Measurements from ENCODE around the gene GON7.
"Not testable (repeated sequence)": the region's sequence is repeated elsewhere in the genome, so short reads cannot be mapped to it uniquely, and the experiment has no call there.

GON7 gene, protein sequence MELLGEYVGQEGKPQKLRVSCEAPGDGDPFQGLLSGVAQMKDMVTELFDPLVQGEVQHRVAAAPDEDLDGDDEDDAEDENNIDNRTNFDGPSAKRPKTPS

DNA sequence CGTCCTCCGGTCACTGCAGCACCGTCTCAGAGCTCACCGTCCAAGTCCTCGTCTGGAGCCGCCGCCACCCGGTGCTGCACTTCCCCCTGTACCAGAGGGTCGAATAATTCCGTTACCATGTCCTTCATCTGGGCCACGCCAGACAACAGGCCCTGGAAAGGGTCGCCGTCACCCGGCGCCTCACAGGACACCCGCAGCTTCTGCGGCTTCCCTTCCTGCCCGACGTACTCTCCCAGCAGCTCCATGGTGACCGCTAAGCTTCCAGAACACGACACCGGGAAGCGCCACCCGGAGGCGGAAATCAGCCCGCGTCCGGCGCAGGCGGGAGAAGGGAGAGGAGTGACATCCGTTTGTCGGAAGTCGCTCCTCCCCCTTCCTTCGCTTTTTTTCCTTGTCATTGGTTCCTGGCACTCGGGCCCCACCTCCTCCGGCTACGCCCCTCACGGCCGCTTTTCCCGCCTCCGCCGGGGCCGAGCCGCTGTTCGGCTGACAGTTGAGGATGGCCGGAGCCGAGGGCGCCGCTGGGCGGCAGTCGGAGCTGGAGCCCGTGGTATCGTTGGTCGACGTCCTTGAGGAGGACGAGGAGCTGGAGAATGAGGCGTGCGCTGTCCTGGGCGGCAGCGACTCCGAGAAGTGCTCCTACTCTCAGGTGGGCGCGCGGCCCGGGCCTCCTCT, at the start of gene GON7, which contains the start of gene UBR7:
Gene GON7, minus strand, starts transcription at position 273 of the 675 bp plus-strand sequence. Its CDS starts 28 bp downstream, at position 245.
Gene UBR7, plus strand, starts transcription at position 464 of the 675 bp plus-strand sequence. Its CDS starts 36 bp downstream, at position 500.
- DNase-seq (ENCODE audit: low spot score): peak; percentile 98

DNA sequence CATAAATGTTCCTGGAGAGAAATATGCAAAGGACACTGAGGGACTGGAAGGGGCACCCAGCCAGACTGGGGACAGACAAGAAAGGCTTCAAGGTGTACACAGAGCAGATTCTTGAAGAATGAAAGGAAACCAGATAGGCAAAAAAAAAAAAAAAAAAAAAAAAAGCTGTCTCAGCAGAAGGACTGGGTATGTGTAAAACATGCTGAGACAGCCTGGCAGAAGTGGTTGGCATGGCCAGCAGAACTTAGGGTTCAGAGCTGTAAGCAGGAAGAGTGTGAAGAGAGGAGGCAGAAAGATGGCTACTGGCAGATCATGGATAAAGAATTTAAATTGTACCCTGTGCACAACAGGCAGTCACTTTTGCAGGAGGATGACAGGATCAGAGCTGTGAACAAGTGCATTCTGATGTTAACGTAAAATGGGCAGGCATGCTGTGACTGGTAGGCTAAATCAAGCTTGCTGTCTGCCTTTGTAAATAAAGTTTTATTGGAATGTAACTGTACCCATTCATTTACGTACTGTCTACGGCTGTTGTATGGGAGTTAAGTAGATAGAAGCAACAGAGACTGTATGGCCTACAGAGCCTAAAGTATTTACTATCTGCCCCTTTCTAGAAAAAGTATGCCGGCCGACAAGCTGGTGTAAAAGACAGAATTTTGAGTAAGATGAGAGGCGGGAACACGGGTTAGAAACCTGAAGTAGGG, 42.4 kb upstream of the GON7 start:
- no peak for DNase-seq (ENCODE audit: low spot score)

DNA sequence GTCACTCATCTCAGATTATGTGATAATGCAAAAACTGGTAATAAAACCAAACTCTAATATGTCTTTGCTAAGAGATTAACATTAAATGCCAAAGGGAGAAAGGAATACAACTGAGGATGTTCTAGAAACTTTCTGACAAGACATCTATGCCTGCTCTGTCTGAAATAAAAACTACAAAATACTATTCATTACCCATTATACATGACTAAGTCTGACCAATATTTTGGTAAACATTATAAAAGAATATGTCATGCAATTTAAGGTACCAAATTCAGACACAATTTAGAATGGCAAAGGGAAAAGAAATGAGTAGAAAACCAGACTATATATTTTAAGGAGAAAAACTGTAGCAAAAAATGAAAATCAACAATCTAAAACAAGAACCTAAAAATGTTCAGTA, 39.7 kb upstream of the GON7 start:
- DNase-seq (ENCODE audit: low spot score): no peak

DNA sequence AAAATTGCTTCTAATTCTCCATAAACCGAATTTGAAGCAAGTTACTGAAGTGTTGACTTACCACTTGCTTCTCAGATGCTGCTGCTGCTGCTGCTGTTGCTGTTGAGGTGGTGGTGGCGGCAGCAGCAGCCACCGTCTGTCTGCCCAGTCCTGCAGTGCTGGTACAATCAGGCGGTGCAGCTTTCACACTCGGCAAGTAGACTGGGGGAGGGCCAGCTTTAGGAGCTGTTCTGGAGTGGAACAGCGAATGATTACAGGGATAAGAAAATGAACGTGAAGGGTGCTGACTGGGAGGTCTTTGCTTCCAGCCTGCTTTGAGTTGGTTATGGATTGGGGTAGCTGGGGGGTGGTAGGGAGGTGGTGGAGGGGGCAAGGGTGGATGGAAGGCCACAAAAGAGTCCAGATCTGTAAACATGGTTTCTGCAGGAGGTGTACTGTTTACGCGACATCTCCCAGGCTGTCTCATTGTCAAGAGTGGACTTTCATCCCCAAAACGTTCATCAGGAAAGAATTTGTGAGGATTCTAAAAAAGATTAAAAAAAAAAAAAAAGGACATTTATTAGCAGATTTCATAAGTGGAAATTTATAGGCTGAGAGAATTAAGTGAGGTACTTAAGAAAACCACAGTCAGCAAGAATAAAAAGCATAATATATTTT, 39.0 kb upstream of the GON7 start:
- no peak for DNase-seq (ENCODE audit: low spot score)

DNA sequence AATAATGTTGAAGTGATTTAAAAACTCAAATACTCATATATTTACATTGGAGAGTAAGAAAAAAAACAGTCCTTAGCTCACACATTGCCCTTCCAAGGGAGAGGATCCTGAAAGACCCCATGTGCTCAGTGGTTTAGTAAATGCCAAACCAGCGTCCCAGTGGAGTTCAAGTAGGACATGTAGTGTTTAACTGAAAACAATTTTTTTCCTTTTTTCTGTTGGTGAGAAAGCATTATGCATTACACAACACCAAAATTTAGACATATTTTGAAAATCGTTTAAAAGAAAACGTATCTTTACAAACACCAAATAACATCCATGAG, 33.8 kb upstream of the GON7 start:
- DNase-seq (ENCODE audit: low spot score): no peak

DNA sequence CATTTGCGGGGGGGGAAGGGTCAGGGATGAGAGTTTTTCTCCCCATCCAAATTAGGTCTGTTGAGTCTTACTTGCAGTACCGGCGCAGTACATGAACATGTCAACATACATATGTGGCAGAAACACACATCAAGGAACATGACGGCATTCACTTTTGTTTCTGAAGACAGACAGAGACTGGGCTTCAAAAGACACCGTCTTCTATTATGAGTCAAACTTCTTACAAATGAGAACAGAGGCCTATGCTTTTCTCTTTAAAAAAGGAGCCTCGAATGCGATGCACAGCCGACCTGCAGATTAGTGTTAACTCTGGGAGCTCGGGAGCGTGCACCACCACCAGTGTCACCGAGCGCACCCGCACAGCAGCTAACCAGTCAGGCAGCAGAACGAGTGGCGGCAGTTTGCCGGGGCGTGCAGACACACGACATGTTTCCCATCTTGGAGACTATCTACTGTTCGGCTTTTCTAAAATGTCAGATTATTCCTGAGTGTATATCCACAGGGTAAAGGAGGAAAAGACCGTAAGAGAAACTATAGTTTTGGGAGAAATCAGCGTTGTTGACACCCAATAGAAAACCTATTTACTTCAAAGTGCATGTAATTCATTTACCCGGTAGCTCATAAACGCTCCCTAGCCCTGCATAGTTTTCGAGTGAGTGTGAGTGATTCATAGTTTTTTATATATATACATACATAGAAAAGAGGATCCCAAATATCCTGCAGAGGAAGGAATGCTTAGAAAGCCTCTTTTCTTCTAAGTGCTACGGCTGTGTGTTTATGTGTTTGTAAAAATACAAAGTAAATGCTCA, 33.2 kb upstream of the GON7 start:
- no peak for DNase-seq (ENCODE audit: low spot score)

DNA sequence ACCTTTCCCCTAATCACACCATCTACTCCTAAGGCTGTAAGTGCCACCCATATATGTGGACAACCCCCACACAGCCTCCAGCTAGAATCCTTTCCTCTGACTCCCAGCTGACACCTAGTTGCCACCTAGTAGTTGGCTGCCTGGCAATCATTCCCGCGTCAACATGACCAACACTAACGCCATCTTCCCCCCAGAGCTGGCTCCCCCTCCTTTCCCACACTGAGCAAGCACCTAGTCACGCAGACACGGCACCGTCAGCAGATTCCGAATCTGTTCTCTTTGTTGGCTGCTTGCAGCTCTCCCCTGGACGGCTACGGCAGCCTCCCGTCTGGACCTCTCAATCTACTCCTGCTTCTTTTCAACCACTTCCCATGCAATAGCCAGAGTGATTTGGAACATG, 27.9 kb upstream of the GON7 start:
- DNase-seq (ENCODE audit: low spot score): peak; percentile 5

DNA sequence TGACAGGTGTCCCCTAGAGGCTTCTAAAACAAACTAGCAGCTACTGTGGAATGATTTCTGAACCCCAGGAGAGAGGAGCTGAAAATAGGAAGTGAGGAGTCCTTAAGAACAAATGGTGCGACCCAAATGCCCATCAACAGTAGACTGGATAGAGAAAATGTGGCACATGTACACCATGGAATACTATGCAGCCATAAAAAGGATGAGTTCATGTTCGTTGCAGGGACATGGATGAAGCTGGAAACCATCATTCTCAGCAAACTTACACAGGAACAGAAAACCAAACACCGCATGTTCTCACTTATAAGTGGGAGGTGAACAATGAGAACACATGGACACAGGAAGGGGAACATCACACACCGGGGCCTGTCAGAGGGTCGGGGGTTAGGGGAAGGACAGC, 26.2 kb upstream of the GON7 start:
- not testable (repeated sequence) for DNase-seq (ENCODE audit: low spot score)

DNA sequence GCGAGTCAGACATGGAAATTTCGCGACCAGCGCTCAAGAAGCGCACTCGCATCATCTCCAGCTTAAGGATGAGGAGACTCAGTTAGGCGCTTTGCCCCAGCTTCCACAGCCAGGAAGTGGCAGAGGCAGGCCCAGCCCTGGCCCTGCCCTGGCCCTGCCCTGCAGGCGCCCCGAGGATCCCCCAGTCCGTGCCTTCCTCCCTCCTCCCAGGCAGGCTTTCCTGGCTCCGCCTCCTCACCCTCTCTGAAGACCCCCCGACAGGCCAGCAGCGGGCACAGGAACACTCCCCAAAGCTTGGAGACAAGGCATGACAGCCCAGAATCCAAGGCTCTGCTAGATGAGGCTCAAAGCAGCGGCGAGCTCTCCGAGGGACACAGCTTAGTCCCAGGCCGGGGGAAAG, 25.3 kb upstream of the GON7 start:
- no peak for DNase-seq (ENCODE audit: low spot score)

DNA sequence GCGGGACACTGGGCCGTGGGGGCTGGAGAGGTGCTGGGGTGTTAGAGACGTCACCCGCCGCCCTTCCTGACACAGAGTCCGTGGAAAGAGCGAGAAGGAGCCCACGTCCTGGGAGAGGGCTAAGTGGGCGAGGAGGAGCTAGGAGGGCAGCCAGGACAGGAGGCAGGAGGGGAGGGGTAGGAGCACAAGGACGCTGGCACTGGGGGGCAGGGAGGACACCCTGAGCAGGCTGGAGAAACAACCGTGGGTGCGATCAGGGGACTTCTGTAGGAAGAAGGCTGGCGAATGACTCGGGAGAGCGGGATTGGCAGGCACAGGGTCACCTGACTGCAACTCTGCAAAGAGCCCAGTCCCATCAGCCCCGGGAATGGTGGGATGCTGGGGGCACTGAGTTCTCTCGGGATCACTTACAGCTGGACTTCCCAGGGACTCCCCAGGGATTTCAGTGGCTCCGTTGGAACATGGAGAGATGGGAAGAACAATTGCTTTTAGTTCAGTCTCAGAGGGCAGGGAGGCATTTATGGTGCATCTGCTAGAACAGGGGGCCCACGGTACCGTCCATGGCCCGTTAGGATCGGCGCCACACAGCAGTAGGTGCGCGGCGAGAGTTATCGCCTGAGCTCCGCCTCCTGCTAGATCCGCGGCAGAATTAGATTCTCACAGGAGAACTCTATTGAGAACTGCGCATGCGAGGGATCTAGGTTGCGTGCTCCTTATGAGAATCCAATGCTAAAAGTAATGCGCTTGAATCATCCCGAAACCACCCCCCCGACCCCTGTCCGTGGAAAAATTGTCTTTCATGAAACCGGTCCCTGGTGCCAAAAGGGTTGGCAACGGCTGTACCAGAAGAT, 24.5 kb upstream of the GON7 start:
- DNase-seq (ENCODE audit: low spot score): peak; percentile 37

DNA sequence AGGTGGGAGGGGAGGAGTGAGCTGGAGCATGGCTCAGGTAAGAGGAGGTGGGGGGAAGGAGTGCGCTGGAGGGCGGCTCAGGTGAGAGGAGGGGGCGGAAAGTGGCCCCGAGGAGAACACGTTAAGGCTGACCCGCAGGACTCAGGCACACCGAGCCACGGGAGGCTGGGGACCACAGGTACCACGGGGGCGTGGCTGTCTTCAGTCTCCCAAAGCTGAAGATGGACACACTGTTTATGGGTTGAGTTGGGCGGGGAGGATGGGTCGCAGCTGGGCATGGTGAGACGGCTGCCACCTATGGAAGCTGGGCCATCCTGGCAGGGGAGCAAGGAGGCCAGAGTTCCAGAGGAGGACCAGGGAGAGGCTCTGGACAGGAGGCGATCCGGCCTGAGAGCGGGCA, 23.7 kb upstream of the GON7 start:
- no peak for DNase-seq (ENCODE audit: low spot score)

DNA sequence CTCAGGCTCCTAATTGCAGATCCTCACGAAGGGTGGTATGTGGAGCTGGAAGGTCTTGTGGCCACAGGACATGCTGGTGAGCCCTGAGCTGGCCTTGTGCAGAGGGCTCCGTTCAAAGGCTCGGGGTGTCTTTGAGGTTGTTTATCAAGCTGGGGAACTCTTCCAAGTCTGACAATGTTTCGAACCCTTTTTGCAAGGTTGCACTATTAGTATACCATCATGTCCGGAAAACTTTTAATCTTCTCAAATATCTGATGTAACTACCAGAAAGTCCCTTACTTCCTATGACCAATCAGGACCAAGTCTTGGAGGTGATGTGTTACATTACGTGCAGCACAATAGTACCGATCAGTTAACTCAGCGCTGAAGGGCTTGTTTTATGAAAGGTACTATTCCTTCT, 21.7 kb upstream of the GON7 start:
- no peak for DNase-seq (ENCODE audit: low spot score)

DNA sequence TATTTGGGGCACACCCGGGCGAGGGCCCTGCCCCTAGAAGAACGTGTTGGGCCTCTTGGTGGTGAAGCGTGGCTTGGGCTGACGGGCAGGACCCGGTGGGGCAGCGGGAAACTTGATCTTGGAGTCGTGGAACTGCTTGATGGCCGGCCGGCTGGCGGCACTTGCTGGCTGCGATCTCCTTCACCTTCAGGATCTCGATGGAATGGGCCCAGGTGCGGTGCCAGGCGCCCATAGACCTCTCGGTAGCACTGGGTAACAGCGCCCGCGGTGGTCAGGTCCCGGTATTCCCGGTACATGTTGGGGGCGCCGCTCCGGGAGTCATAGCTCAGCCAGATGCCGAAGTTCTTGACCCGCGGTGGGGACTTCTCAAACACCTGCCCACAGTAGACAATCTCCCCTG, 16.7 kb upstream of the GON7 start:
- no peak for DNase-seq (ENCODE audit: low spot score)

DNA sequence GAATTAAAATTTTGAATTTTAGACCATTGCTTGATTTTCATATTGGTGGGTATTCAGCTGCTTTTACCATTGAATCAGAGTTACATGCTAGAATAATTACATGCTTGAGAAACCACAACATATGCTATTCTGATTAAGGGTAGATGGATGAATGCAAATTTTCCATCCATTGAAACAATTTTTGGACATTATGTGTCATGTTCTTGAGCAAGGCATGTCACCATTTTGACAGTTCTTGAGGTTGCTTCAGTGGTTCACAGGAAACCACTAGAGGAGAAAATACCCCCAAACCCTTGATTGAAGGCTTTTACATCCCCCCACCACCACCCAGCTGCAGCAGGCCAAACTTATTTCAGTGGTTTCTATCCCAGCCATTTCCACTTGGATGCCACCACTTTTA, 13.6 kb upstream of the GON7 start:
- DNase-seq (ENCODE audit: low spot score): no peak

DNA sequence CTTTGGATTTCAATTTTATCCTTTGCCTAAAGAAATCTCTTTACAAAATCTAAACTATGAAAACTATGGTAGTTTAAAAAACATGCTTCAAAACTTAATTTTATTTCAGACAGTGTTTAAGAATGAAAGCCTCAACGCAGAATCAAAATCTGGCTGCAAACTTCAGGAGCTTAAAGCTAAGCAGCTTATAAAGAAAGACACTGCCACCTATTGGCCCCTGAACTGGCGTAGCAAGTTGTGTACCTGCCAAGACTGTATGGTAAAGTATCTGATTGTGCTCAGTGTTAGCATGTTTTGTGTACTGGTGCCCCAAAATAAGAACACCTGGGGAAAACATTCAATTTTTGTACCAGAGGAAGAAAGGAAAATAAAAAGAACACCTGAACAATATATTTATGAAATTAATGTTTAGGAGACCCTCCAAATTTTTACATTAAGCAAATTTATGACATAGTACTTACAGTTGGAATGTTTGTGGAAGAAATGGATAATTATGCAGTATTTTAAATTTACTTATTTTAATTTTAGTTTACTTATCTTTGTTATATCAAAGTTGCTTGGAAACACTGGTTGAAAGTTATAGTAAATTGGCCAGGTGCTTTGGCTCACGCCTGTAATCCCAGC, 12.3 kb upstream of the GON7 start:
- DNase-seq (ENCODE audit: low spot score): peak; percentile 70

DNA sequence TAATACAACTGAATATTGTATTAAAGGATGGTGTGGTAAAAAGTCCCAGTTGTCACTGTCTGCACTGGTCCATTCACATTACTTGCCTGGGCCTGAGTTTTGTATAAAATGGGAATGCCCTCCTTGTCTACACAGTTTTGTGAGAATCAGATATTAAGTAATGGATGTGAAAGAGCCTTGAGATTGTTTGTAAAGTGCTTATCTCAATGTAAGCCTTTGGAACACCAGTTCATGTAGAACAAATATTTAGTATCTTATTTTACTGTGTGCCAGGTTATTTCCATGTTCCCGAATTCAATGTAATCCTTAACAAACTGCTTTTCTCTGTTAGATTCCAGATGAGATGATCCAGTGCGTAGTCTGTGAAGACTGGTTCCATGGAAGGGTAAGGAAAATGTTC, 7.7 kb upstream of the GON7 start:
- DNase-seq (ENCODE audit: low spot score): no peak

DNA sequence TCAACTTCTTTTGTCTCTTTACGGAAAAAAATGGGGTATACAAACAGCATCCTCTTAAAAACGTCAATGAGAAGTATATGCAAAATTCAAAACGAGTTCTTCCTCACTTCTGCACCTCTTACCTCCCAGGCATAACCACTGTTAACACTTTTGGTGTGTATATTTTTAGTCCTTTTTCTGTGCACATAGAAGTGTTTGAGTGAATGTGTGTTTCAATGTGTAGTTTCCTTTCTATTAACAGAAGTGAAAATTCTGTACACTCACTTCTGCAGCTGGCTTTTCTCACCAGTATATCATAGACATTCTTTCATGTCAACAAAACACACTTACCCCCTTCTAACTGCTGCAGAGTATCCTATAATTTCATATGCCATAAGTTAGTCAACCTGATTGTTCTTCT, 5.6 kb upstream of the GON7 start:
- no peak for DNase-seq (ENCODE audit: low spot score)

DNA sequence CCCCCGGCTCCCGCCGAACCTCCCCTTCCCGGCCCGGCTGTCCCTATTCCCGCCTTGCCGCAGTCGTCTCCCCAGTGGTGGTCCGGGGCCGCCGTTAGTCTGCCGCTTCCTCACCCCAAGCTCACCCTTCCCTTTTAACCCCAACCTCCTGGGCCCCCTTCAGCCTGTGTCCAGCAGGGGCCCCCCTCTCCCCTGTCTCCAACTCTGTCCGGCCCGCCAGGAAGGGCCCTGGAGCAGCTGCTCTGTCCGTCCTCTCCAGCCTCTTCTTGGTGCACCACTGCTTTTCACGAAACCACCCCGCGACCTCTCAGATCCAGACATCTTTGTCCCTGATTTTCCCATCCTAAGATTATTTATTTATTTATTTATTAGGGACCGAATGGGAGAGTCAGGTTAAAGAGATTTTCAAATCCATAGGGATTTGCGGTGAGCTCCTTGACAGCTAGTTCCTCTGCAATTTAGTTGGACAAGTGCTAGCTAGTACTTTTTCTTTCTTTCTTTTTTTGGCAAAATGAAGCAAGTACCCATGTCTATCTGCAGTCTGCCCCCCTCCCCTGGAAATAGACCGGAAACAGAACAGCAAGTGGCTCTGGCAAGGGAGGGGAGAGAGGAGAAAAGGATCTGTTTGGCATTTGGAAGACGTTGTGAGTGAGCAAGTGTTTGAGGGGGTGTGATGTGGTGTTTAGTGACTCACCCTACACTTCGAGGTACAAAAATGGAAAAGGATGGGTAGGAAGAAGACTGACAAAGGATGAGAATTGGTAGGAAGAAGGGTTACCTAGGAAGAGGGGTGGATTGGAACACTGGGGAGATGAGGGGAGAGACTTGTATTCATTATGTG, 823 bp upstream of the GON7 start:
- peak; percentile 61 for DNase-seq (ENCODE audit: low spot score)

DNA sequence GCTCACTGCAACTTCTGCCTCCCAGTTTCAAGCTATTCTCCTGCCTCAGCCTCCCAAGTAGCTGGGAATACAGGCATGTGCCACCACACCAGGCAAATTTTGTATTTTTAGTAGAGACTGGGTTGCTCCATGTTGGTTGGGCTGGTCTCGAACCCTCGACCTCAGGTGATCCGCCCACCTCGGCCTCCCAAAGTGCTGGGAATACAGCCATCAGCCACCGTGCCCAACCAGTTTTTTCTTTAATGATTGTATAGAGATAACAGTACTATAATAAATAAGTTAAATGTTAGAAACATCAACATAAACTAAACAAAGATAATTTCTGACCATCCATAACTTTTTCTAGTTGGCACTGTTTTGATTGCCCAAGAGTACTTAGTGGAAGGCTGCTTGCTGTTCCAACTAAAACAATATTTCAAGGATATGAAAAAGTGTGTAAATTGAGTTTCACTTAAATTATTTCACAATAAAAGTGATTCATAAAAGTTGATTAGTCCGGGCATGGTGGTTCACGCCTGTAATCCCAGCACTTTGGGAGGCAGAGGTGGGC, 5.6 kb downstream of the GON7 start:
- no peak for DNase-seq (ENCODE audit: low spot score)

DNA sequence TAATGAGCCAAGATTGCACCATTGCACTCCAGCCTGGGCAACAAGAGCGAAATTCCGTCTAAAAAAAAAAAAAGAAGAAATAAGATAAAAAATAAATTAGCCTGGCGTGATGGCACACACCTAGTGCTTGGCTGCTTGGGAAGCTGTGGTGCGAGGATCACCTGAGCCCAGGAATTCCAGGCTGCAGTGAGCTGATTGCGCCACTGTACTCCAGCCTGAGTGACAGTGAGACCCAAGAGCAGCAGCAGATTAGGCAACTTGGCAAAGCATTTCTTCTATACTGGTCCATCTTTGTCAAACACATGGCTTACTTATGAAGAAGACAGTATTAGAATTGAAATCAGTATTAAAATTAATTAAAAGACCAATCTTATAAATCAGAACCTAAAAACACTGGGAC, 6.3 kb downstream of the GON7 start:
- no peak for DNase-seq (ENCODE audit: low spot score)

Data from cerebellar cortex (tissue), 1 donor.